GM12801 (cell line): ENCODE measurements around the gene PJA1.

Experiments used
- TF ChIP-seq, protein P1 (sequence below): IDR thresholded peaks from one replicate; pipeline ENCODE4 v1.5.1; 2011; ENCODE audit warnings: control low read depth; ENCODE audit not compliant: insufficient read length; ENCODE audit errors: extremely low read depth

The PJA1 gene, protein sequence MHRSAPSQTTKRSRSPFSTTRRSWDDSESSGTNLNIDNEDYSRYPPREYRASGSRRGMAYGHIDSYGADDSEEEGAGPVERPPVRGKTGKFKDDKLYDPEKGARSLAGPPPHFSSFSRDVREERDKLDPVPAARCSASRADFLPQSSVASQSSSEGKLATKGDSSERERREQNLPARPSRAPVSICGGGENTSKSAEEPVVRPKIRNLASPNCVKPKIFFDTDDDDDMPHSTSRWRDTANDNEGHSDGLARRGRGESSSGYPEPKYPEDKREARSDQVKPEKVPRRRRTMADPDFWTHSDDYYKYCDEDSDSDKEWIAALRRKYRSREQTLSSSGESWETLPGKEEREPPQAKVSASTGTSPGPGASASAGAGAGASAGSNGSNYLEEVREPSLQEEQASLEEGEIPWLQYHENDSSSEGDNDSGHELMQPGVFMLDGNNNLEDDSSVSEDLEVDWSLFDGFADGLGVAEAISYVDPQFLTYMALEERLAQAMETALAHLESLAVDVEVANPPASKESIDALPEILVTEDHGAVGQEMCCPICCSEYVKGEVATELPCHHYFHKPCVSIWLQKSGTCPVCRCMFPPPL

DNA sequence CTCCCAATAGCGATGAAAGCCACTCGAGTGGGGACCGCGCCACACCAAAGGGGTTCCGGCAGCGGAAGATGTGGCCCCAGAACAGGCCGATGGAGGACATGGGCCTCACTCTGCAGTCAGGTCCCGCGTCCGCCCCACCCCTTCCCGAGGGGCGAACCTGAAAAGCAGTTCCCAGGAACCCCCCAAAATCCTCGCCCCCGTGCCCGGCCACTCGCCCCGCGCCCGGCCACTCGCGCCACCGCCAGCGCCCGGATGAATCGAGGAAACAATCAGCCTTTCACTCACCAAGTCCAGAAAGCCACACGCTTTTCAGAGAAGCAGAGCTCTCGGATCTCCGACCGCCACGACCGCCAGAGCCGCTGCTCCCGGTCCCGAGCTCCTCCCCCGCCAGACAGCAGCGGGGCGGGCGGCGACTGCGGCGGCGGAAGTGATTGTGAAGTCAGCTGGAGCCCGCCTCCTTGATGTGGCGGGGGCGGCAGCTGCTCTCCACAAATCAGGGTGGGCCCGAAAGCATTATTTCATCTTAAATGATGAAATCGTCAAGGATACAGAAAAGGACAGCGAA, at the start of gene PJA1:
TSS of gene PJA1 (minus strand) at position 367 of the 565 bp plus-strand sequence. CDS start 2,380 bp downstream, outside the sequence.
- TF ChIP-seq, protein P1, sequence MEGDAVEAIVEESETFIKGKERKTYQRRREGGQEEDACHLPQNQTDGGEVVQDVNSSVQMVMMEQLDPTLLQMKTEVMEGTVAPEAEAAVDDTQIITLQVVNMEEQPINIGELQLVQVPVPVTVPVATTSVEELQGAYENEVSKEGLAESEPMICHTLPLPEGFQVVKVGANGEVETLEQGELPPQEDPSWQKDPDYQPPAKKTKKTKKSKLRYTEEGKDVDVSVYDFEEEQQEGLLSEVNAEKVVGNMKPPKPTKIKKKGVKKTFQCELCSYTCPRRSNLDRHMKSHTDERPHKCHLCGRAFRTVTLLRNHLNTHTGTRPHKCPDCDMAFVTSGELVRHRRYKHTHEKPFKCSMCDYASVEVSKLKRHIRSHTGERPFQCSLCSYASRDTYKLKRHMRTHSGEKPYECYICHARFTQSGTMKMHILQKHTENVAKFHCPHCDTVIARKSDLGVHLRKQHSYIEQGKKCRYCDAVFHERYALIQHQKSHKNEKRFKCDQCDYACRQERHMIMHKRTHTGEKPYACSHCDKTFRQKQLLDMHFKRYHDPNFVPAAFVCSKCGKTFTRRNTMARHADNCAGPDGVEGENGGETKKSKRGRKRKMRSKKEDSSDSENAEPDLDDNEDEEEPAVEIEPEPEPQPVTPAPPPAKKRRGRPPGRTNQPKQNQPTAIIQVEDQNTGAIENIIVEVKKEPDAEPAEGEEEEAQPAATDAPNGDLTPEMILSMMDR = no peak

DNA sequence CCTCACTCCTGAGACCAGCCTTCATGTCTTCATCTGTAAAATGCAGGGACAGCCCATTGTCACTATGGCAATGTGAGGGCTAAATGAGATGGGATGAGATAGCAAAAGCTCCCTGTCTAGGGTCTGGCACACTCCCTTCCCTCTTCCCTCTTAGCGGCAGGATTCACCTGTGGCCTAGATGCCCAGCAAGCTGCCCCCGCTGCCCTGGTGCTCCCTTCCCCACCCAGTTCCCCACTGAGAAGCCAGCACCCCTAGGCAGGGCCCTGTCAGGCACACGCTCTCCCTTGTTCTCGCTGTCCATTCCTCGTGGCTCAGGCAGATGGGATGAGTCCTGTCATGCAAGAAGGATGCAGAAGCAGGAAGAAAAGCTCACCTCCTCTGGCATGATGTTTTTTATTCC, 49.2 kb upstream of the PJA1 start:
- TF ChIP-seq, protein P1 = no peak

DNA sequence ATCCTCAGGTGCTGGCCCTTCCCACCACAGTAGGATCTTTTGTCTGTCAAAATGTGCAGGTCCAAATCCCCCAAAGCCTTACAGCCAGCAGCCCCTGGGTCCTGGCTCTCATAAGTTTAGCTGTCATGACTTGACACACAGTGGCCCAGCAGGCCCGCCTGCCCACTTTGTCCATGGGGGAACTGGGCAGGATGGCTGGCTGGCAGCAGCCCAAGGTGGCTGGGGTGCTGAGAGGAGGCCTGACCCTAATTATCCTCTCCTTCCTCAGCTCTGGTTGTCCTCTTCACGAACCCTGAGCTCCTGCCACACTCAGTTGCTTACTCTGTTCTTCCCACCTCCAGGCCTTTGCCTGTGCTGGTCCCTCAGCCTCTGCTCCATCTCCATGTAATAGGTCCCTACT, 46.4 kb upstream of the PJA1 start:
- TF ChIP-seq, protein P1 = no peak

DNA sequence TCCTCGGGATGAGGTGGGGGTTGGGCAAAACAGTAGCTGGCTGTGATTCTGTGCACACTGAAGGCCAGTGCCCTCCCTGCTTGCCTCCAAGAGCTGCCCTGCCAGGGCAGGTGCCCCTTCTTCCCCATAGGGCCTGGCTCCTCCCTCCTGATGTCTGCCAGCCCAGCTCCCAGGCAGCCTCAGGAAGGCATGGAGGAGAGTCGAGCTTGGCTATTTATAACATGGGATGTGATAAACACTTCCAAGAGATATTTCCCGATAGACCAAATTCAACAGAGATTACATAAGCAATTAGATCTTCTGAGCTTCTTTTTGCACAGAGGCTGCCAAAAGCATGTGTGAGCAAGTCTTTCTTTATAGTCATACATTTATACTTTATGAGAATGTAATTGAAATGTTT, 45.3 kb upstream of the PJA1 start:
- TF ChIP-seq, protein P1 = no peak

DNA sequence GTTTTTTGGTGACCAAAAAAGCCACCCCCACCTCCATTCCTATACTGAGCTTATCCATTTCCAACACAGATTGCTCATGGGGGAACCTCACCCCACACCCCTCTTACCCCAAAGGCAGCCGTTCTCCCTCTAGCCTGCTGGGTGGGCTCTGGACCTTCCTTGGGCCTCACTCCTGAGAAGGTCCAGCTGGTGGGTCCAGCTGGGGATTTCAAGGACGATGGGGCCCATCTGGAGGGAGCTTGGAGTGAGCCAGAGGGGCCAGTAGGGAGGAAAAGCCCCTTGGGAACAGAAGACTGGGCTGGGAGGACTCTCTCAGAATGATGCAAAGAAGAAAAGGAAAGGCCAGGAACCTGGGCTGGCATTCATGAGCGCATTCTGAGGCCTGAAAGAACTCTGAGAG, 42.0 kb upstream of the PJA1 start:
- TF ChIP-seq, protein P1 = no peak

DNA sequence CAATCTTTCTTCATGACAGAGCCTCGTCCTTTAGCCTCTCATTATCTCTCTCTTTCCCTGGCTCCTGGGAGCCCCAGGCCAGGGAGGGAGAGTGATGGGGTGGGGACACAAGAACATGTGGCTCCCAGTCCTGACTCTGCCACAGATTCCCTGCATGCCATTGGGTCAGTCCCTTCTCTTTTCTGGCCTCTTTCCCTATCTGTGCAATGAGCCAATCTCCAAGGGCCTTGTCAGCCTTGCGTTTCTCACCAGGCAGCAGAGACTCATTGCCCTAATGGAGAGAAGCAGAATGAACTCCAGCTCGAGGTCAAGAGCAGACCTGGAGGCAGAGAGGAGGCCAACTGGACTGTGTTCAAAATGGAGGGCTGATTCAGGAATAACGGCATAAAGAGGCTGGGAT, 38.4 kb upstream of the PJA1 start:
- TF ChIP-seq, protein P1 = no peak

DNA sequence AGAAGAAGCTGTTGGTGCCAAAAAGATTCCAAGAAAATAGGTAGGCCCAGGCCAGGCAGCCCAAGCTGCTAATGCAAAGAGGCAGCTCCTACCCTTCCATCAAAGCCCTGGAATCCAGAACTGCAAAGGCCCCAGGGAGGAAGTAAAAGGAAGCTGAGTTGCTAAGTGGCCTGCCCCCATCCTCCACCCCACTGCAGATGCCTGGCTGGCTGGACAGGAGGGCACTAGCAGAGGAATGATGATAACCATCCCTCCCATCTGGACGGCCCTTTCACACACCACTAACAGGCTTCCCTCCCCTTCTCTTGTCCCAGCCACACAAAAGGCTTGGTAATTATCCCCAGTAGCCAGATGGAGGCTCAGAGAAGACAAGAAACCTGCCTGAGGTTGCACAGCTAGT, 32.4 kb upstream of the PJA1 start:
- TF ChIP-seq, protein P1 = no peak
